ENCODE measurements around the gene RBL2.

RBL2 gene

DNA sequence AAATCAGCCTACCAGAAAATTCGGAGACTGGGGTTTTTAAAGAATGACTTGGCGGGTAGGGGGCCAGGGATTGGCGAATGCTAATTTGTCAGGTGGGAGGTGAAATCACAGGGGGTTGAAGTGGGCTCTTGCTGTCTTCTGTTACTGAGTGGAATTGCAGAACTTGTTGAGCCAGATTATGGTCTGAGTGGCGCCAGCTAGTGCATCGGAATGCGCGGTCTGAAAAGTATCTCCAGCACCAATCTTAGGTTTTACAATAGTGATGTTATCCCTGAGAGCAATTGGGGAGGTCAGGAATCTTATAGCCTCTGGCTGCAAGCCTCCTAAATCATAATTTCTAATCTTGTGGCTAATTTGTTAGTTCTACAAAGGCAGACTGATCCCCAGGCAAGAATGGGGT is 762 bp upstream of the RBL2 start:
- in situ Hi-C loops (cut with MboI; ENCODE audit: low sequenced_read_pairs, unreplicated experiment): no loop called here
- TF ChIP-seq, protein P1, sequence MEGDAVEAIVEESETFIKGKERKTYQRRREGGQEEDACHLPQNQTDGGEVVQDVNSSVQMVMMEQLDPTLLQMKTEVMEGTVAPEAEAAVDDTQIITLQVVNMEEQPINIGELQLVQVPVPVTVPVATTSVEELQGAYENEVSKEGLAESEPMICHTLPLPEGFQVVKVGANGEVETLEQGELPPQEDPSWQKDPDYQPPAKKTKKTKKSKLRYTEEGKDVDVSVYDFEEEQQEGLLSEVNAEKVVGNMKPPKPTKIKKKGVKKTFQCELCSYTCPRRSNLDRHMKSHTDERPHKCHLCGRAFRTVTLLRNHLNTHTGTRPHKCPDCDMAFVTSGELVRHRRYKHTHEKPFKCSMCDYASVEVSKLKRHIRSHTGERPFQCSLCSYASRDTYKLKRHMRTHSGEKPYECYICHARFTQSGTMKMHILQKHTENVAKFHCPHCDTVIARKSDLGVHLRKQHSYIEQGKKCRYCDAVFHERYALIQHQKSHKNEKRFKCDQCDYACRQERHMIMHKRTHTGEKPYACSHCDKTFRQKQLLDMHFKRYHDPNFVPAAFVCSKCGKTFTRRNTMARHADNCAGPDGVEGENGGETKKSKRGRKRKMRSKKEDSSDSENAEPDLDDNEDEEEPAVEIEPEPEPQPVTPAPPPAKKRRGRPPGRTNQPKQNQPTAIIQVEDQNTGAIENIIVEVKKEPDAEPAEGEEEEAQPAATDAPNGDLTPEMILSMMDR (IDR thresholded peaks at IDR 0.05; ENCODE audit: borderline replicate concordance, control extremely low read depth, extremely low read depth, insufficient read depth, missing control alignments): no peak
- DNase-seq (ENCODE audit: low spot score): no peak

DNA sequence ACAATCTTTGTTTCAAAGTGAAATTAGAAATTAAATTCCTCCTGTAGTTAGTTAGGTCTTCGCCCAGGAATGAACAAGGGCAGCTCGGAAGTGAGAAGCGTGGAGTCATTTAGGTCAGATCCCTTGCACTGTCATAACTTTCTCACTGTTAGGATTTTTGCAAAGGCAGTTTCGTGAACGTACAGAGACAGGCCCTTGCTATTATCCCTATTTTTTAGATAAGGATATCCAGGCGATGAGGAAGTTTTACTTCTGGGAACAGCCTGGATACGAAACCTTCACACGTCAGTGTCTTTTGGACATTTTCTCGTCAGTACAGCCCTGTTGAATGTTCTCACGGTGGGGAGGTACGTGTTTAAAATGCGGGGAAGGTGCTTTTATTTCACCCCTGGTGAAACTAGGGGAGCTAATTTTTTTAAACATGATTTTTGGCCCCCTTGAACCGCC is 318 bp upstream of the RBL2 start:
- in situ Hi-C loops (cut with MboI; ENCODE audit: low sequenced_read_pairs, unreplicated experiment): no loop called here
- no peak for DNase-seq (ENCODE audit: low spot score)
- TF ChIP-seq, protein P1 (IDR thresholded peaks at IDR 0.05; ENCODE audit: borderline replicate concordance, control extremely low read depth, extremely low read depth, insufficient read depth, missing control alignments): no peak

DNA sequence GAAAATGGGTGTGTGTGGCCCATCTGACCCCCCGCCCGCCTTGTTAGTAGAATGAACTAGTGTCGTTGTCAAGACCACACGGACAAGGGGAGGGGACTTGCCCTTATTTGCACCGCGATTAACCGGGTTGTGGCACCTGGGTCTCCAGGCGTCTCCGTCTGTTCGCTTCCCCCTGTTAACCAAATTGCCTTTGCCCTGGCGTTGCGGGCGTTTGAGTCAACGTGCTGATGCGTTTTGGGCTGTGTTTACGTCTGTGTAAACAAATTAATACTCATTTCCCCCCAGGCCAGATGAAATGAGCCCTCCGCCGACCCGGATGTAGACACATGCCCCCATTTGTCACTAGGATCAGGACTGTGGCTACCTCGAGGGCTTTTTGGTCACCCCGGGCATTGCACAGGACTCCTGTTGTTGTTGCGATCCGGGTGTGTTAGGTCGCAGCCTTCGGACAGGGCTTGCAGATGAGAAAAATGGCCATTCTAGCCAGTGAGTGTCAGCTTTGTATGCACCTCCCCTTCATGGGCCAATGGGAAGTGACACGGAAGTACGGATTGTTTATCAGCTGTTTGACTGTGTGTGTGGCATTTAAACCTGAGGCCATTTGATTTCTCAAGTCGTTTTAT is 906 bp downstream of the RBL2 start:
- in situ Hi-C loops (cut with MboI; ENCODE audit: low sequenced_read_pairs, unreplicated experiment): no loop called here
- DNase-seq (ENCODE audit: low spot score): peak; percentile 82
- TF ChIP-seq, protein P1 (IDR thresholded peaks at IDR 0.05; ENCODE audit: borderline replicate concordance, control extremely low read depth, extremely low read depth, insufficient read depth, missing control alignments): no peak

DNA sequence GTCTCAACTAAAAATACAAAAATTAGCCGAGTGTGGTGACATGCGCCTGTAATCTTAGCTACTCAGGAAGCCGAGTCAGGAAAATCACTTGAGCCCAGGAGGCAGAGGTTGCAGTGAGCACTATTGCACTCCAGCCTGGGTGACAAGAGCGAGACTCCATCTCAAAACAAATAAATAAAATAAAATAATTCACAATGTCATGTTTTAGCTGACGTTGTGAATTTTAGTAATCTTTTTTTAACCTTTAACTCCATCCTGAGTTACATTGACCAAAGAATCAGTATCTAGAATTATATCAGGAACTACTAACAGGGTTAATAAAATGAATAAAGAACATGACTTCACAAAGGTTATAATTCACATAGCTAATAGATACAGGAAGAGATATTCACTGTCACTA is 5.9 kb downstream of the RBL2 start:
- DNase-seq (ENCODE audit: low spot score): no peak
- TF ChIP-seq, protein P1 (IDR thresholded peaks at IDR 0.05; ENCODE audit: borderline replicate concordance, control extremely low read depth, extremely low read depth, insufficient read depth, missing control alignments): no peak
- in situ Hi-C loops (cut with MboI; ENCODE audit: low sequenced_read_pairs, unreplicated experiment): no loop called here

DNA sequence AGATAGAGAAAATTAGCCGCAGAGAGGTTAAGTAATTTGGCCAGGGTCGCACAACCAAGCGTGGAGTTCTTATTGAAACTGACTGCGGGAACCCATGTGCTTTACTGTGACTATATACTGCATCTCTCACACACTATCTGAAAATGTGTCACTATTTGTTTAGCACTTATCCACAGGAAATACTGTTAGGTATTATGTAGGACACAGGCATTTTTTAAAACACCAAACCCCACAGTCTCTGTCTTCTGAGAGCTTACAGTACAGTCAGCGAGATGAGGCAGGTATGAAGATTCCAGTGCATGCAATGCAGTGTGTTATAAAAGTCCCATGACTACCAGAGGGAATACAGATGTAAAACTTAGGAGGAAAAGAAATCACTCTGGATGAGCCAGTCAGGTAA is 11.3 kb downstream of the RBL2 start:
- no peak for DNase-seq (ENCODE audit: low spot score)
- in situ Hi-C loops (cut with MboI; ENCODE audit: low sequenced_read_pairs, unreplicated experiment): no loop called here
- TF ChIP-seq, protein P1 (IDR thresholded peaks at IDR 0.05; ENCODE audit: borderline replicate concordance, control extremely low read depth, extremely low read depth, insufficient read depth, missing control alignments): no peak

DNA sequence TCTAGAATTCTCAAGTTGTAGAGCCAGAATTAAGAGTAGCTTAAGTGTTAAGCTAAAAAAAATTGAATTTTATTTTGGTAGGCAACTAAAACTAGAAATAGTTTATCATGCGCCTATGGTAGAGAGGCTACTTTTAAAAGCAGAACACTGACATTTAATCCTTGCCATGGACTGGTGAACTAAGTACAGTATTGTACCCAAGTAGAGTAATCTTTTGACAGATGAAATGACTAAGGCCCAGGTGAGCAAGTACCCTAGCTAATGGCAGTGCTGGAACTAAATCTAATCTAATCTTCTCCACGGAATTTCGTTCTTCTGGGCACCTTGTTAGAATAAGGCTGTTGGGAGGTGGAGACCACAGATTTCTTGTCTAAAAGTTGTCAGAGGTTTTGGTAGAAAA is 11.8 kb downstream of the RBL2 start:
- in situ Hi-C loops (cut with MboI; ENCODE audit: low sequenced_read_pairs, unreplicated experiment): no loop called here
- TF ChIP-seq, protein P1 (IDR thresholded peaks at IDR 0.05; ENCODE audit: borderline replicate concordance, control extremely low read depth, extremely low read depth, insufficient read depth, missing control alignments): no peak
- no peak for DNase-seq (ENCODE audit: low spot score)

All from GM13976 (cell line).